ENCODE results near the gene SERGEF.

DNA sequence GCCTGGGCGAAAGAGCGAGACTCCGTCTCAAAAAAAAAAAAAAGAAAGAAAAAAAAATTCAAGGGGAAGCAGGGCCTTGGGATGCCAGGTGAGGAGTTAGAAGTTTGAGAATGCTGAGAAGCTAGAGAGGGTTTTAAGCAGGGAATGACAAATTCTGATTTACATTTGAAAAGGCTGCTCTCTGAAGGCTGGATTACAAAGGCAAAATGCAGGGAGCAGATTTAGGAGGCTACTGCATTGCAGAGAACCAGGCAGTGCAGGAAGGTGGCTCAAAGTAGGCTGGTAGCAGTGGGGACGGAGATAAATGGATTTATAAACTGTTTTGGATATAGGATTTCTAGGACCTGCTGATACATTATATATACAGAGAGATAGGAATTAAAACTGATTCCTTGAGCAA, 211.7 kb downstream of the SERGEF start:
- TF ChIP-seq, protein P1, sequence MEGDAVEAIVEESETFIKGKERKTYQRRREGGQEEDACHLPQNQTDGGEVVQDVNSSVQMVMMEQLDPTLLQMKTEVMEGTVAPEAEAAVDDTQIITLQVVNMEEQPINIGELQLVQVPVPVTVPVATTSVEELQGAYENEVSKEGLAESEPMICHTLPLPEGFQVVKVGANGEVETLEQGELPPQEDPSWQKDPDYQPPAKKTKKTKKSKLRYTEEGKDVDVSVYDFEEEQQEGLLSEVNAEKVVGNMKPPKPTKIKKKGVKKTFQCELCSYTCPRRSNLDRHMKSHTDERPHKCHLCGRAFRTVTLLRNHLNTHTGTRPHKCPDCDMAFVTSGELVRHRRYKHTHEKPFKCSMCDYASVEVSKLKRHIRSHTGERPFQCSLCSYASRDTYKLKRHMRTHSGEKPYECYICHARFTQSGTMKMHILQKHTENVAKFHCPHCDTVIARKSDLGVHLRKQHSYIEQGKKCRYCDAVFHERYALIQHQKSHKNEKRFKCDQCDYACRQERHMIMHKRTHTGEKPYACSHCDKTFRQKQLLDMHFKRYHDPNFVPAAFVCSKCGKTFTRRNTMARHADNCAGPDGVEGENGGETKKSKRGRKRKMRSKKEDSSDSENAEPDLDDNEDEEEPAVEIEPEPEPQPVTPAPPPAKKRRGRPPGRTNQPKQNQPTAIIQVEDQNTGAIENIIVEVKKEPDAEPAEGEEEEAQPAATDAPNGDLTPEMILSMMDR (conservative IDR thresholded peaks at IDR 0.05) = no peak
- TF ChIP-seq EZH2 (IDR thresholded peaks at IDR 0.05; ENCODE audit: low read depth) = no peak

Data from PC-9 (cell line).